K562 (cell line): ENCODE data around the gene DCAF8.

Experiments
- ARID2 ChIP-seq: fragments of 450-650 bp; IDR thresholded peaks from 2 replicates; pipeline ENCODE4 v1.6.1; 2017; ENCODE audit warnings: antibody characterized with exemption, mild to moderate bottlenecking
- CBFB ChIP-seq: sonication (generic); formaldehyde crosslinking; IDR thresholded peaks from 2 replicates; pipeline ENCODE4 v1.4.0; 2020; ENCODE audit warnings: mild to moderate bottlenecking, missing genetic modification reagents
- RCOR1 ChIP-seq, 2 experiments: IDR thresholded peaks; 2 replicates each; pipeline ENCODE4 v1.6.1; 2012; ENCODE audit warnings: low read depth in 2 of 2, low read length in 2 of 2, borderline replicate concordance in 1 of 2, improper control_type of control experiment in 1 of 2
- ZKSCAN1 ChIP-seq: fragments of 150-350 bp; IDR thresholded peaks from 2 replicates; pipeline ENCODE4 v1.6.1; 2016; ENCODE audit warnings: low read depth, low read length
- TF ChIP-seq, protein P1 (sequence below), 3 experiments: IDR thresholded peaks in 2 of 3; conservative IDR thresholded peaks in 1 of 3; 2 replicates each; pipeline ENCODE4 v1.5.1; 2011 to 2012; ENCODE audit warnings: low read length in 3 of 3, mild to moderate bottlenecking in 3 of 3, control low read depth in 2 of 3, improper control_type of control experiment in 1 of 3, inconsistent platforms in 1 of 3, low read depth in 1 of 3, mixed read lengths in 1 of 3, moderate library complexity in 1 of 3; ENCODE audit not compliant: insufficient read depth in 2 of 3
- TF ChIP-seq, protein P2 (sequence below): sonication (generic); formaldehyde crosslinking; IDR thresholded peaks from 2 replicates; pipeline ENCODE4 v1.8.1; 2022; ENCODE audit warnings: missing genetic modification reagents

DNA sequence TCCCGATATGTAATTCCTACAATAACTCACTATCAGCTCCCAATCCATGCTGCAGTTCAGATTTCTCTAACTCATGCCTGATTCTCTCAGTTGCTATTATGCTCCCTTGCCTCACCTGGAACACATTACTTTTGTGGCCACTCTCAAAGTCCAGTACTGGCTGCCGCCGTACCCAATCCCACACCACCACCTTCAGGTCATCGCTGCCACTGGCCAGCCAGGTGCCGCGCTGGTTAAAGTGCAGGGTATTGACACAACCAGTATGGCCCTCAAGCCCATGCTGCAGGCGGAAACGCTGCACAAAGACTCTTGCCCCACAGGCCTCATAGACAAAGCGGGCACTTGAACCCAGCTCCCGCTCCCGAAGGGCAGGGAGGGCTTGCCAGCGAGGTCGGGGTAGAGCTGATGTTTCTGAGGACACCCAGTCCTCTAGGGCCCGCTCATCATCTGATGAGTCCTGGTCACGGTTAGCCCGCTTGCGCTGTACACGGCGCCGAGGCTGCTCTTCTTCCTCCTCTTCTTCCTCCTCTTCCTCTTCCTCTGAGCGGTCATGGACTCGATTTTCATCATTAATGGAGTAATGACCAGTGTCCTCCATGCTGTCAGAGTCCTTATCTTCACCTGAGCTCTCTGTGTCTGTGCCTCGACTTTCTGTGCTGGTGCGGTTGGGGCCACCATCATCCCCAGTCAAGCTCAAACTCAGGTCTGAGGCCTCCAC is 22.6 kb downstream of the DCAF8 start:
- TF ChIP-seq ZKSCAN1 (no peak), CBFB (CRISPR knock-in tag) (no peak), RCOR1 (IDR thresholded peaks at IDR 0.05; ENCODE audit: borderline replicate concordance in 1 of 2, low read depth in 2 of 2, low read length in 2 of 2) (no peak), ARID2 (no peak)
- TF ChIP-seq, protein P1, sequence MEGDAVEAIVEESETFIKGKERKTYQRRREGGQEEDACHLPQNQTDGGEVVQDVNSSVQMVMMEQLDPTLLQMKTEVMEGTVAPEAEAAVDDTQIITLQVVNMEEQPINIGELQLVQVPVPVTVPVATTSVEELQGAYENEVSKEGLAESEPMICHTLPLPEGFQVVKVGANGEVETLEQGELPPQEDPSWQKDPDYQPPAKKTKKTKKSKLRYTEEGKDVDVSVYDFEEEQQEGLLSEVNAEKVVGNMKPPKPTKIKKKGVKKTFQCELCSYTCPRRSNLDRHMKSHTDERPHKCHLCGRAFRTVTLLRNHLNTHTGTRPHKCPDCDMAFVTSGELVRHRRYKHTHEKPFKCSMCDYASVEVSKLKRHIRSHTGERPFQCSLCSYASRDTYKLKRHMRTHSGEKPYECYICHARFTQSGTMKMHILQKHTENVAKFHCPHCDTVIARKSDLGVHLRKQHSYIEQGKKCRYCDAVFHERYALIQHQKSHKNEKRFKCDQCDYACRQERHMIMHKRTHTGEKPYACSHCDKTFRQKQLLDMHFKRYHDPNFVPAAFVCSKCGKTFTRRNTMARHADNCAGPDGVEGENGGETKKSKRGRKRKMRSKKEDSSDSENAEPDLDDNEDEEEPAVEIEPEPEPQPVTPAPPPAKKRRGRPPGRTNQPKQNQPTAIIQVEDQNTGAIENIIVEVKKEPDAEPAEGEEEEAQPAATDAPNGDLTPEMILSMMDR (IDR thresholded peaks at IDR 0.05 in 2 of 3, conservative IDR thresholded peaks at IDR 0.05 in 1 of 3; ENCODE audit: insufficient read depth in 2 of 3, low read depth in 1 of 3, low read length in 3 of 3) = no peak
- TF ChIP-seq, protein P2, sequence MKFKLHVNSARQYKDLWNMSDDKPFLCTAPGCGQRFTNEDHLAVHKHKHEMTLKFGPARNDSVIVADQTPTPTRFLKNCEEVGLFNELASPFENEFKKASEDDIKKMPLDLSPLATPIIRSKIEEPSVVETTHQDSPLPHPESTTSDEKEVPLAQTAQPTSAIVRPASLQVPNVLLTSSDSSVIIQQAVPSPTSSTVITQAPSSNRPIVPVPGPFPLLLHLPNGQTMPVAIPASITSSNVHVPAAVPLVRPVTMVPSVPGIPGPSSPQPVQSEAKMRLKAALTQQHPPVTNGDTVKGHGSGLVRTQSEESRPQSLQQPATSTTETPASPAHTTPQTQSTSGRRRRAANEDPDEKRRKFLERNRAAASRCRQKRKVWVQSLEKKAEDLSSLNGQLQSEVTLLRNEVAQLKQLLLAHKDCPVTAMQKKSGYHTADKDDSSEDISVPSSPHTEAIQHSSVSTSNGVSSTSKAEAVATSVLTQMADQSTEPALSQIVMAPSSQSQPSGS = no peak
